ENCODE results near the gene DCAF6. TPM values are rescaled to one million over a fixed set of nuclear protein-coding genes. Genes with fewer than 3 reads are reported as not detected.
"Not testable (repeated sequence)": the region's sequence is repeated elsewhere in the genome, so short reads cannot be mapped to it uniquely, and the experiment has no call there.

The DCAF6 gene
- total and polyA plus RNA-seq, 8 donors, result 39.7 to 62.7 (median 55.0) TPM

- DNase-seq (no peak), ATAC-seq (peak; percentile 52)
- no peak overlapping the region for H3K4me3 ChIP-seq
- TF ChIP-seq CTCF (IDR thresholded peaks at IDR 0.05), result no peak
- peaks cover 0 to 4% of the 10 kb centered on the region in 2 donors for H3K36me3 ChIP-seq
- H3K27ac ChIP-seq, result no peak overlapping the region
- no peaks in the 10 kb centered on the region for H3K4me1 ChIP-seq
- intact Hi-C loops (cut with DNase I), result no loop called here
- no peaks in the 10 kb centered on the region for H3K27me3 ChIP-seq
- no peaks in the 10 kb centered on the region for H3K9me3 ChIP-seq
Observed at GRCh38 chr1:168054117-168054516, 117.6 kb downstream of the DCAF6 start.

- peak; percentile 60 for ATAC-seq
Observed at GRCh38 chr1:168056152-168056551, 119.7 kb downstream of the DCAF6 start.

GRCh38 chr1:168057355-168057754, 120.9 kb downstream of the DCAF6 start:
- no peak for TF ChIP-seq CTCF (IDR thresholded peaks at IDR 0.05)

More at GRCh38 chr1:168056152-168056551, 119.7 kb downstream of the DCAF6 start:
- H3K36me3 ChIP-seq; H3K4me3 ChIP-seq; H3K4me1 ChIP-seq; DNase-seq; H3K27ac ChIP-seq; intact Hi-C loops (cut with DNase I); H3K27me3 ChIP-seq; H3K9me3 ChIP-seq: not testable (repeated sequence)

GRCh38 chr1:168057921-168058320, 121.4 kb downstream of the DCAF6 start:
- peaks cover 0 to 4% of the 10 kb centered on the region in 2 donors for H3K36me3 ChIP-seq
- ATAC-seq (no peak), DNase-seq (no peak)
- H3K4me3 ChIP-seq, result no peak overlapping the region
- H3K4me1 ChIP-seq, result no peaks in the 10 kb centered on the region
- intact Hi-C loops (cut with DNase I), result no loop called here
- no peaks in the 10 kb centered on the region for H3K9me3 ChIP-seq
- no peak for TF ChIP-seq CTCF (IDR thresholded peaks at IDR 0.05)
- H3K27me3 ChIP-seq, result no peaks in the 10 kb centered on the region
- no peak overlapping the region for H3K27ac ChIP-seq

More at GRCh38 chr1:168057355-168057754, 120.9 kb downstream of the DCAF6 start:
- intact Hi-C loops (cut with DNase I), result no loop called here
- Histone ChIP-seq H3K27me3 (no peaks in the 10 kb centered on the region), H3K4me3 (no peak overlapping the region), H3K27ac (no peak overlapping the region), H3K9me3 (no peaks in the 10 kb centered on the region), H3K36me3 (peaks cover 0 to 4% of the 10 kb centered on the region in 2 donors), H3K4me1 (no peaks in the 10 kb centered on the region)
- ATAC-seq (no peak), DNase-seq (no peak)

- DNase-seq (no peak), ATAC-seq (no peak)
- intact Hi-C loops (cut with DNase I), result no loop called here
- peaks cover 0 to 41% of the 10 kb centered on the region in 2 donors for H3K36me3 ChIP-seq
- no peak for TF ChIP-seq CTCF (IDR thresholded peaks at IDR 0.05)
- no peak overlapping the region for H3K27ac ChIP-seq
- no peak overlapping the region for H3K4me3 ChIP-seq
- H3K27me3 ChIP-seq, result no peaks in the 10 kb centered on the region
- H3K9me3 ChIP-seq, result no peaks in the 10 kb centered on the region
- H3K4me1 ChIP-seq, result no peaks in the 10 kb centered on the region
Observed at GRCh38 chr1:168064216-168064615, 127.7 kb downstream of the DCAF6 start.

- TF ChIP-seq CTCF (IDR thresholded peaks at IDR 0.05), result no peak
- no peak for ATAC-seq
- intact Hi-C loops (cut with DNase I), result no loop called here
- Histone ChIP-seq H3K4me1 (no peaks in the 10 kb centered on the region), H3K36me3 (peaks cover 0 to 54% of the 10 kb centered on the region in 2 donors), H3K27ac (no peak overlapping the region), H3K27me3 (no peaks in the 10 kb centered on the region), H3K9me3 (no peaks in the 10 kb centered on the region), H3K4me3 (no peak overlapping the region)
- no peak for DNase-seq
Observed at GRCh38 chr1:168065506-168065905, 129.0 kb downstream of the DCAF6 start.
